ENCODE measurements around the gene MPC2.
"Not testable (repeated sequence)": the region's sequence is repeated elsewhere in the genome, so short reads cannot be mapped to it uniquely, and the experiment has no call there.

MPC2 gene

GRCh38 chr1:167933788-167934187 is 3.1 kb downstream of the MPC2 start:
- H3K4me1 ChIP-seq (ENCODE audit: control insufficient read depth, low read depth, low read length) = peaks cover 9% of the 10 kb centered on the region
- no peaks in the 10 kb centered on the region for H3K36me3 ChIP-seq (ENCODE audit: control insufficient read depth, low read depth, low read length)
- H3K27me3 ChIP-seq (ENCODE audit: control insufficient read depth, insufficient read depth, low read length) = no peaks in the 10 kb centered on the region
- no peak overlapping the region for H3K4me3 ChIP-seq (ENCODE audit: low read length)
- no peaks in the 10 kb centered on the region for H3K9me3 ChIP-seq (ENCODE audit: control insufficient read depth, low read depth, low read length)
- H3K27ac ChIP-seq (ENCODE audit: low read length) = no peak overlapping the region
- no peak overlapping the region for H3K9ac ChIP-seq (ENCODE audit: low read length)

- H3K27ac ChIP-seq (ENCODE audit: low read length) = no peak overlapping the region
- H3K36me3 ChIP-seq (ENCODE audit: control insufficient read depth, low read depth, low read length) = no peaks in the 10 kb centered on the region
- H3K9ac ChIP-seq (ENCODE audit: low read length) = no peak overlapping the region
- H3K4me3 ChIP-seq (ENCODE audit: low read length) = no peak overlapping the region
- no peaks in the 10 kb centered on the region for H3K9me3 ChIP-seq (ENCODE audit: control insufficient read depth, low read depth, low read length)
- H3K27me3 ChIP-seq (ENCODE audit: control insufficient read depth, insufficient read depth, low read length) = no peaks in the 10 kb centered on the region
- no peaks in the 10 kb centered on the region for H3K4me1 ChIP-seq (ENCODE audit: control insufficient read depth, low read depth, low read length)
Observed at GRCh38 chr1:167929725-167930124, 7.1 kb downstream of the MPC2 start.

GRCh38 chr1:167928919-167929318 is 8.0 kb downstream of the MPC2 start:
- not testable (repeated sequence) for H3K27me3 ChIP-seq (ENCODE audit: control insufficient read depth, insufficient read depth, low read length); H3K9ac ChIP-seq (ENCODE audit: low read length); H3K36me3 ChIP-seq (ENCODE audit: control insufficient read depth, low read depth, low read length); H3K27ac ChIP-seq (ENCODE audit: low read length); H3K4me1 ChIP-seq (ENCODE audit: control insufficient read depth, low read depth, low read length); H3K9me3 ChIP-seq (ENCODE audit: control insufficient read depth, low read depth, low read length); H3K4me3 ChIP-seq (ENCODE audit: low read length)

- H3K36me3 ChIP-seq (ENCODE audit: control insufficient read depth, low read depth, low read length) = no peaks in the 10 kb centered on the region
- H3K9ac ChIP-seq (ENCODE audit: low read length) = no peak overlapping the region
- H3K4me1 ChIP-seq (ENCODE audit: control insufficient read depth, low read depth, low read length) = no peaks in the 10 kb centered on the region
- no peak overlapping the region for H3K4me3 ChIP-seq (ENCODE audit: low read length)
- no peaks in the 10 kb centered on the region for H3K27me3 ChIP-seq (ENCODE audit: control insufficient read depth, insufficient read depth, low read length)
- H3K9me3 ChIP-seq (ENCODE audit: control insufficient read depth, low read depth, low read length) = no peaks in the 10 kb centered on the region
- H3K27ac ChIP-seq (ENCODE audit: low read length) = no peak overlapping the region
Observed at GRCh38 chr1:167928457-167928852, 8.4 kb downstream of the MPC2 start.

GRCh38 chr1:167927046-167927754 is 9.7 kb downstream of the MPC2 start:
- Histone ChIP-seq H3K9ac (ENCODE audit: low read length) (no peak overlapping the region), H3K4me1 (ENCODE audit: control insufficient read depth, low read depth, low read length) (no peaks in the 10 kb centered on the region)

GRCh38 chr1:167926486-167926997 is 10.3 kb downstream of the MPC2 start:
- H3K27ac ChIP-seq (ENCODE audit: low read length) = no peak overlapping the region
- no peaks in the 10 kb centered on the region for H3K4me1 ChIP-seq (ENCODE audit: control insufficient read depth, low read depth, low read length)
- no peak overlapping the region for H3K4me3 ChIP-seq (ENCODE audit: low read length)
- H3K9me3 ChIP-seq (ENCODE audit: control insufficient read depth, low read depth, low read length) = no peaks in the 10 kb centered on the region
- no peaks in the 10 kb centered on the region for H3K27me3 ChIP-seq (ENCODE audit: control insufficient read depth, insufficient read depth, low read length)
- H3K36me3 ChIP-seq (ENCODE audit: control insufficient read depth, low read depth, low read length) = no peaks in the 10 kb centered on the region
- H3K9ac ChIP-seq (ENCODE audit: low read length) = no peak overlapping the region

More at GRCh38 chr1:167927046-167927754, 9.7 kb downstream of the MPC2 start:
- Histone ChIP-seq H3K4me3 (ENCODE audit: low read length) (no peak overlapping the region), H3K36me3 (ENCODE audit: control insufficient read depth, low read depth, low read length) (no peaks in the 10 kb centered on the region), H3K9me3 (ENCODE audit: control insufficient read depth, low read depth, low read length) (no peaks in the 10 kb centered on the region), H3K27me3 (ENCODE audit: control insufficient read depth, insufficient read depth, low read length) (no peaks in the 10 kb centered on the region), H3K27ac (ENCODE audit: low read length) (no peak overlapping the region)

- no peaks in the 10 kb centered on the region for H3K27me3 ChIP-seq (ENCODE audit: control insufficient read depth, insufficient read depth, low read length)
- no peak overlapping the region for H3K4me3 ChIP-seq (ENCODE audit: low read length)
- no peak overlapping the region for H3K9ac ChIP-seq (ENCODE audit: low read length)
- H3K36me3 ChIP-seq (ENCODE audit: control insufficient read depth, low read depth, low read length) = no peaks in the 10 kb centered on the region
- no peaks in the 10 kb centered on the region for H3K9me3 ChIP-seq (ENCODE audit: control insufficient read depth, low read depth, low read length)
- no peak overlapping the region for H3K27ac ChIP-seq (ENCODE audit: low read length)
- H3K4me1 ChIP-seq (ENCODE audit: control insufficient read depth, low read depth, low read length) = no peaks in the 10 kb centered on the region
Observed at GRCh38 chr1:167924543-167925231, 12.2 kb downstream of the MPC2 start.

GRCh38 chr1:167924102-167924501 is 12.8 kb downstream of the MPC2 start:
- H3K4me1 ChIP-seq (ENCODE audit: control insufficient read depth, low read depth, low read length) = no peaks in the 10 kb centered on the region
- H3K4me3 ChIP-seq (ENCODE audit: low read length) = no peak overlapping the region
- no peak overlapping the region for H3K27ac ChIP-seq (ENCODE audit: low read length)
- H3K36me3 ChIP-seq (ENCODE audit: control insufficient read depth, low read depth, low read length) = no peaks in the 10 kb centered on the region
- H3K9ac ChIP-seq (ENCODE audit: low read length) = no peak overlapping the region
- H3K9me3 ChIP-seq (ENCODE audit: control insufficient read depth, low read depth, low read length) = no peaks in the 10 kb centered on the region
- H3K27me3 ChIP-seq (ENCODE audit: control insufficient read depth, insufficient read depth, low read length) = no peaks in the 10 kb centered on the region

GRCh38 chr1:167923324-167924056 is 13.4 kb downstream of the MPC2 start:
- H3K9me3 ChIP-seq (ENCODE audit: control insufficient read depth, low read depth, low read length) = no peaks in the 10 kb centered on the region
- no peaks in the 10 kb centered on the region for H3K36me3 ChIP-seq (ENCODE audit: control insufficient read depth, low read depth, low read length)

GRCh38 chr1:167922611-167923074 is 14.2 kb downstream of the MPC2 start:
- no peaks in the 10 kb centered on the region for H3K27me3 ChIP-seq (ENCODE audit: control insufficient read depth, insufficient read depth, low read length)

More at GRCh38 chr1:167923324-167924056, 13.4 kb downstream of the MPC2 start:
- H3K4me1 ChIP-seq (ENCODE audit: control insufficient read depth, low read depth, low read length) = no peaks in the 10 kb centered on the region
- H3K27me3 ChIP-seq (ENCODE audit: control insufficient read depth, insufficient read depth, low read length) = no peaks in the 10 kb centered on the region
- no peak overlapping the region for H3K9ac ChIP-seq (ENCODE audit: low read length)
- H3K4me3 ChIP-seq (ENCODE audit: low read length) = no peak overlapping the region
- no peak overlapping the region for H3K27ac ChIP-seq (ENCODE audit: low read length)

GRCh38 chr1:167922023-167922422 is 14.8 kb downstream of the MPC2 start:
- no peak overlapping the region for H3K9ac ChIP-seq (ENCODE audit: low read length)
- H3K36me3 ChIP-seq (ENCODE audit: control insufficient read depth, low read depth, low read length) = no peaks in the 10 kb centered on the region
- H3K27ac ChIP-seq (ENCODE audit: low read length) = no peak overlapping the region
- H3K4me3 ChIP-seq (ENCODE audit: low read length) = no peak overlapping the region
- no peaks in the 10 kb centered on the region for H3K9me3 ChIP-seq (ENCODE audit: control insufficient read depth, low read depth, low read length)
- H3K4me1 ChIP-seq (ENCODE audit: control insufficient read depth, low read depth, low read length) = no peaks in the 10 kb centered on the region
- H3K27me3 ChIP-seq (ENCODE audit: control insufficient read depth, insufficient read depth, low read length) = no peaks in the 10 kb centered on the region

More at GRCh38 chr1:167922611-167923074, 14.2 kb downstream of the MPC2 start:
- Histone ChIP-seq H3K9ac (ENCODE audit: low read length) (no peak overlapping the region), H3K36me3 (ENCODE audit: control insufficient read depth, low read depth, low read length) (no peaks in the 10 kb centered on the region), H3K4me3 (ENCODE audit: low read length) (no peak overlapping the region), H3K9me3 (ENCODE audit: control insufficient read depth, low read depth, low read length) (no peaks in the 10 kb centered on the region), H3K27ac (ENCODE audit: low read length) (no peak overlapping the region), H3K4me1 (ENCODE audit: control insufficient read depth, low read depth, low read length) (no peaks in the 10 kb centered on the region)

Data from iPS-18a (cell line).